HUDEP-2 (cell line): ENCODE measurements around the gene CFDP1.

Experiments used
- DNase-seq, 76 experiments: peaks; one replicate each; lab custom pipeline; 2025; ENCODE audit not compliant: unreplicated experiment in 76 of 76; lab: John Stamatoyannopoulos, UW

CFDP1 gene

DNA sequence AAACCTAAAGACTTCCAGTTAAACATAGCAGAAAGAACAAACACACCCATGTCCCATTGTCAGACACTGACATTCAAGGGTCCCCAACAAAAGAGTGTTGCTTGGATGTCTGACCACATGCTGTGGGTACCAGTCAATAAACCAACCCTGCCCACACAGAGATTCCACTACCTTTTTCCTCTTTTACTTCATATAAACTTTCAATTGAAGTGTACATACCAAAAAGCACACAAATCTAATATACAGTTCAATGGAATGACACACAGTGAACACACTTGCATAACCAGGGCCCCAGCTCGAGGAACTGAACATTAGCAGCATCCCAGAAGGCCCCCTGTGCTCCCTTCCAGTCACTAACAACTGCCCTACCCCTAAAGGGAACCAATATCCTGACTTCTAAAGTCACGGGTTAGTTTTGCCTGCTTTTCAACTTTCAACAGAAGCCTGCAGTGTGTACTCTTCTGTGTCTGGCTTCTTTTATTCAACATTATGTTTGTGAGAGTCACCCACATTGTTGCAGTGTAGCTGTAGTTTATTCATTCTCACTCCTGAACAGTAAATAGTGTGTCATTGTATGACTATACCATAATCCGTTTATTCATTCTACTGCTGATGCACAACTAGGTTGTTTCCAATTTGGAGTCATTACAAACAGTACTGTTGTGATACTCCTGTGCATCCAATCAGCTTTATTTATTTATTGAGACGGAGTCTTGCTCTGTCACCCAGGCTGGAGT, 18.0 kb downstream of the CFDP1 start:
- DNase-seq = no peak

GRCh38 chr16:75413951-75414350, 19.4 kb downstream of the CFDP1 start:
- no peak for DNase-seq

- no peak for DNase-seq
Observed at GRCh38 chr16:75406943-75407342, 26.4 kb downstream of the CFDP1 start.

DNA sequence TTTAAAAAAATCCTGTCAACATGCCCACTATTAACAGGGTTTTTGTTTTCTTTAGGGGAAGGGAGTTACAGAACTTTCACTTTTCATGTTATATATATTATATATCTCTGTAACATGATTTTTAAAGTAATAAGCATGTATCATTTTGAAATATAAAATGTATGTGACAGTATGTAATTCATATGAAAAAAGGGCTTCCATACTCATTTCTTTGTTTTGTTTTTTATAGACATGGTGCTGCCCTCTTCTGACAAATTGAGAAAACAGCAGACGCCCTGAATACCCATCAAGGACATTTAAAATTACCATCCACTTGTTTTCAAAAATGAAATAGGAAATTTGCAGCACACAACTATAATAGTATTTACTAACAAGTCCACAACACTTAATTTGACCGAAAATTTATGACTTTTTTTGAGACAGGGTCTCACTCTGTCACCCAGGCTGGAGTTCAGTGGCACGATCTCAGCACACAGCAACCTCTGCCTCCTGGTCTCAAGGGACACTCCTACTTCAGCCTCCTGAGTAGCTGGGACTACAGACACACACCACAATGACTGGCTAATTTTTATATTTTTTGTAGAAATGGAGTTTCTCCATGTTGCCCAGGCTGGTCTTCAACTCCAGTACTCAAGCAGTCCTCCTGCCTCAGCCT, 30.4 kb downstream of the CFDP1 start:
- peak in 10 of 76 experiments; percentile 4 to 26 (median 16) for DNase-seq

GRCh38 chr16:75402159-75402820, 31.0 kb downstream of the CFDP1 start:
- peak in 3 of 76 experiments; percentile 10 to 15 (median 12) for DNase-seq

DNA sequence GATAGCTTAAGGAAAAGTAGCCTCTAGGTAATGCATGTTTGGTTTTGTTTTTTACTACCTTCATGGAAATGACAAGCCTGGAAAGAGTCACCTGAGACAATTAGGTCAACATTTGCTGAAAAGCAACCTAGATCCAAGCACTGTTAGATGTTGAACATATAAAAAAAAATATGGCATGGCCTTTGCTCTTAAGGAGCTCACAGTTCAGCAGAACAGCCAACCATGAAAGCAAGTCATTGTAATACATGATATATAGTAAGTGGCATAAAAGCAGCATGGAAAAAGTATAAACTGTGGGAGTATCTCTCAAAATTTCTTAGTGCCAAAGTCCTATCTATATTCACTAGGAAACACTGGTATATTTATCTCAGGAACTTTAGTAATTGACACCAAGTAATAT, 31.6 kb downstream of the CFDP1 start:
- DNase-seq = no peak

DNA sequence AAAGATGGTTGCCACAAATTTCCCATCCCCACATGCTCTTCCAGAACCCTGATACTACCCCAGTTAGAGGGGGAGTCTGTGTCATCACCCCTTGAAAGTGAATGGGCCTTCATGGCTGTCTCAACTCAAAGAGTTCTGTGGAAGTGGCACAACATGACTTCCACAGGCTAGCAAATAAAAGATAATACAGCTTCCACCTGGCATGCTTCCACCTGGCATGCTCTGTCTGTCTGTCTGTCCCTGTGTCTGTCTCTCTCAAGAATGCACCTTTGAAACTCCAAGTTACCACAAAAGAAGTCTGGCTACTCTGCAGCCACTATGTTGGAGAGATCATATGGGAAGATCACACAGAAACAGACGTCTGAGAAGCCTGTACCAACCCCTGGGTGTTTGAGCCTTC, 35.0 kb downstream of the CFDP1 start:
- peak in 14 of 76 experiments; percentile 7 to 34 (median 14) for DNase-seq

DNA sequence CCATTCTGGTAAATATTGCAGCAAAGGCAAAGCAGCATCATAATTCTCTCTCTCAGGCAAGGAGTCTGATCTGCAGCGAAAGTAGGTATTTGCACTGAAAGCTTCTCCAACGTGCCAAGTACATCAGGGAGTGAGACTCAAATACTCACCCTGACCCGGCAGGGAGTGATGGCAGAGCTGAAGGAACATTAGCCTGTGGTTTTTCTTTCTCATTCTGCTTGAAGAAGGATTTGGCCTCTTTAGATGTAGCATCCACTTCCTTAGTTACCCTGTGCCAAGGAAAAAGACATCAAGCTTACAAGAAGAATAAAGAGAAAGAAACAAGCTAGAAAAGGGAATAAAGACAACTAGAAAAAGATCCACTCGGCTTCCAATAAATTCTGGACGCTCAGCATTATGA, 38.4 kb downstream of the CFDP1 start:
- no peak for DNase-seq

GRCh38 chr16:75392906-75393305, 40.4 kb downstream of the CFDP1 start:
- DNase-seq = no peak

- no peak for DNase-seq
Observed at GRCh38 chr16:75390926-75391653, 42.2 kb downstream of the CFDP1 start.

DNA sequence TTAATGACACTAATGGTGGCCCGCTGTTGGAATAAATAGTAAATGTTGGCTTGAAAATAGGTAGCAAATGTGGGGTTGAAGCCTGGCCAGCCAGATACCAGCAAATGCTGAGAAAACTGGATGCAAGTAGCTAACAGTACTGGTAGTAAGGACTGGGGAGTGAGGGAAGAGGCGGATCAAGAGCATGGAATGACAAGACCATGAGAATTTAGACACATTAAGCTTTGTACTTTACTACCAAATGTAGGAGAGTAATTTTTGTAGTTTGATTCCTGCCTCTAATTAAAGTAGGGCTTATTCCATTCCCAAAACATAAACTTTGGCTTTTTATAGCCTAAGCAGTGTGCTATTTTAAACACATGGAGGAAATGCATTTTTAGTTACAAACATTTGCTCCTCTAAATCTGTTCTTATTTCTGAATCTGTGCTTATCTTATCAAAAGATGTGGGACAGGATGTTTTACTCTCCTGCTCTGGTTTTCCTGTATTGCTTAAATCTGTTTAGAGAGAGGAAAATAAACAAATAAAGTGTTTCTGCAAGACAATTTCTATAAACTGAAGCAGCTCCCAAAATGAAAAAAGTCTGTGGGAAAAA, 44.1 kb downstream of the CFDP1 start:
- no peak for DNase-seq

DNA sequence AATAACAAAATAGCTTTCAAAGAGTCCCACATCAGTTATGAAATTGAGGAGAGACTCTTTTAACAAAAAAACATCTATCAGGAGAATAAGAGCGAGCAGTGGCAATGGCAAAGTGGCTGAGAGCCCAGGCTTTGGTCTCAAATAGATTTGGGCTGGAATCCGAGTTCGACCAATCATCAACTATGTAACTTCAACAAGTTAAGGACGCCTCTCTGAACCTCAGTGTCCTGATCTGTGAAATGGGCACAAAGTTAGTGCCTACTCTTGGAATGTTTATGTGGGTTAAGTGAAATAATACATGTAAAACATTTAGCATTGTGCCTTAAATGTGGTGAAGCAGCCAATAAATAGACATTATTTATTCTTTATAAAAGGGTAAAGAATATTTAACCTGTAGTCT, 45.4 kb downstream of the CFDP1 start:
- DNase-seq = no peak

DNA sequence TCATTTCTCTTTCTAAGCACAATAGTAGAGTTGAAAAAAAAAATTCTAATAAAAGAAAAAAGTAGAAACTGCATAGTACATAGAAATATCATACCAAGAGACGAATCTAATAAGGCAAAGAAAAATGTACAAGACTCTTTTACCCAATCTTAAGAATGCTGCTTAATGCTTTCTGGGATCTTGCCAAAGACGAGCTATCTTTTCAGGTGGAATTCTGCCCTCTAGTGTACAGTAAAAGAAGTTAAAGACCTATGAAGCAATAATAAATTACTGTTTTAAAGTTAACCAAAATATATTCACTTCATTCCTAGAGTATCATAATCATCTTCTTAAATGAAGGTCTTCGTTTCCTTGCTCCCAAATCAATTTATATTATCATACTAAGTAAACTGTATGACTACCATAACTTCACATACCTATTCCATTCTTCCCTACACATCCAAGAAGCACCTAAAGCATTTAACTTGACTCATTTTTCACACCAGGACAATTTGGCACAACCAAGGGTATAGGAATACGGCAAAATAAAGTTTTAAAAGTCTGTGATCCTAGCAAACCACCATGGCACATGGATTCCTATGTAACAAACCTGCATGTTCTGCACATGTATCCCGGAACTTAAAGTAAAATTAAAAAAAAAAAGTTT, 47.7 kb downstream of the CFDP1 start:
- peak in 31 of 76 experiments; percentile 10 to 66 (median 48) for DNase-seq

- DNase-seq = no peak
Observed at GRCh38 chr16:75383141-75383540, 50.2 kb downstream of the CFDP1 start.

GRCh38 chr16:75382611-75383010, 50.7 kb downstream of the CFDP1 start:
- no peak for DNase-seq

DNA sequence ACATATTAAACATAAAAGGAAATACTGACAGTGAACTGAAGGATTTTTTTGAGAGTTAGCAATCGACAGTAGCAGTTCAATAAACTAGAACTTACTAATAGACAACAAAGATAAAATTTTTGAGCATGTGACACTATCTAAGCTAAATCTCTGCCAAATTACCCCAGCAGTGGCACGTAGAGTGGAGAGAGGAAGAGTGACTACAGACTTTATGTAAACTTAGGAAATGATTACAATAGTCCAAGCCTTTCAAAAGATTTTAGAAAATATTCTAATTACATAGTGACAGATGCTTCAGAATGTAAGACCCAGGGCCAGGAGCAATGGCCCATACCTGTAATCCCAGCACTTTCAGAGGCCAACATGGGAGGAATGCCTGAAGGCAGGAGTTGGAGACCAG, 52.4 kb downstream of the CFDP1 start:
- no peak for DNase-seq

- DNase-seq = peak in 11 of 76 experiments; percentile 1 to 26 (median 8)
Observed at GRCh38 chr16:75379911-75380847, 53.1 kb downstream of the CFDP1 start.

- DNase-seq = no peak
Observed at GRCh38 chr16:75379339-75379738, 54.0 kb downstream of the CFDP1 start.

- DNase-seq = no peak
Observed at GRCh38 chr16:75378616-75379015, 54.7 kb downstream of the CFDP1 start.
